Peyer's patch (tissue), 4 donors: ENCODE results near the gene LRRC32.

Experiments used
- POLR2A ChIP-seq, 2 donors: fragments of 450-650 bp; IDR thresholded peaks; one replicate each; pipeline ENCODE4 v1.5.1; 2017; ENCODE audit warnings: antibody characterized with exemption in 2 of 2, mild to moderate bottlenecking in 2 of 2, moderate library complexity in 2 of 2
- TF ChIP-seq, protein P1 (sequence below), 6 experiments: fragments of 450-650 bp in 4 of 6; fragments of 200-600 bp in 2 of 6; sonication (generic) in 1 of 6; IDR thresholded peaks; one replicate each; pipeline ENCODE4 v1.5.1; 2017 to 2019; ENCODE audit warnings: antibody characterized with exemption in 6 of 6, mild to moderate bottlenecking in 3 of 6, moderate library complexity in 1 of 6

- TF ChIP-seq, protein P1, sequence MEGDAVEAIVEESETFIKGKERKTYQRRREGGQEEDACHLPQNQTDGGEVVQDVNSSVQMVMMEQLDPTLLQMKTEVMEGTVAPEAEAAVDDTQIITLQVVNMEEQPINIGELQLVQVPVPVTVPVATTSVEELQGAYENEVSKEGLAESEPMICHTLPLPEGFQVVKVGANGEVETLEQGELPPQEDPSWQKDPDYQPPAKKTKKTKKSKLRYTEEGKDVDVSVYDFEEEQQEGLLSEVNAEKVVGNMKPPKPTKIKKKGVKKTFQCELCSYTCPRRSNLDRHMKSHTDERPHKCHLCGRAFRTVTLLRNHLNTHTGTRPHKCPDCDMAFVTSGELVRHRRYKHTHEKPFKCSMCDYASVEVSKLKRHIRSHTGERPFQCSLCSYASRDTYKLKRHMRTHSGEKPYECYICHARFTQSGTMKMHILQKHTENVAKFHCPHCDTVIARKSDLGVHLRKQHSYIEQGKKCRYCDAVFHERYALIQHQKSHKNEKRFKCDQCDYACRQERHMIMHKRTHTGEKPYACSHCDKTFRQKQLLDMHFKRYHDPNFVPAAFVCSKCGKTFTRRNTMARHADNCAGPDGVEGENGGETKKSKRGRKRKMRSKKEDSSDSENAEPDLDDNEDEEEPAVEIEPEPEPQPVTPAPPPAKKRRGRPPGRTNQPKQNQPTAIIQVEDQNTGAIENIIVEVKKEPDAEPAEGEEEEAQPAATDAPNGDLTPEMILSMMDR (IDR thresholded peaks at IDR 0.05), result no peak
- no peak for TF ChIP-seq POLR2A (IDR thresholded peaks at IDR 0.05)
Observed at GRCh38 chr11:76702336-76703128, 32.0 kb upstream of the LRRC32 start.
